ENCODE measurements around the gene CDADC1.

Gene CDADC1

DNA sequence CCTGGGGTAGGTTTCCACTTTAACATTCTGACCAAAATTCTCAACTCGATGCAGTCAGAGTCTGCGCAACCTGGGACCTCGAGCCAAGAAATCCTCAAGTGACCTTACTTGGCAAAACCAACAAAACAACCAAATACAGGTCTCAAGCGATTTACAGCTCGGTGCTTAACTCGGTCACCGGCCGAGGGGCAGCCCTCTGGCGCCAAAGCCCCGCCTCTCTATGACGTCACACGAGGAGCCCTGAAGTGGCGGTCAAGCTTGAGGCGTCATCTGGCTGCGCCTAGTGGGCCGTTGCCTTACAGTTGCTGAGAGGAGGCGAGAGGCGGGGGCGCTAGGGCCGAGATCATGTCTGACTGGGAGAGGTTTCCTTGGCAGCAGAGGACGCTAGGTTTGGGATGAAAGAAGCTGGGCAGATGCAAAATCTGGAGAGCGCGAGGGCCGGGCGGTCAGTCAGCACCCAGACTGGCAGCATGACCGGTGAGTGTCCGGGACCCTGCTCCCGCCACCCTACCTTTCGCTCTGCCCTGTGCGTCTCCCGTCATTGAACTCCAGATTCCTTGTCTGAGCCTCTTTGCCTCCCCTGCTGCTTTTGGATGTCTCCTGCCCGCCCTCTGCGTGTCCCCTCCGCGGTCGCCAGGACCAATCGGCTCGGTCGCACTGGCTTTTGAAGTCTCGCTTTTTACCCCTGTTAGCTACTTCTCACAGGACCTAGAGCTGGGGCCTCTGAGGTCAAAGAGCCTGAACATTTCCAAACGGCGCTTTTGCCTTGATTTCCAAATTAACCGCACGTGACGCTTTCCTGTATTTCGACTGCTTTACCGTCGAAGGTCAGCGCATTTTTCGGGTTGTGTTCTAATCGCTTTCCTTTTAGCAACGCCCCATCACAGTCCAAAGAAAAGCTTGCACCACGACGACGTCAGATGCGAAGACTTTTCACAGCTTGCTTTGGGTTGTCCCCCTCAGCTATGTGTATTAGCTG, at the start of gene CDADC1:
CDADC1 (plus strand) TSS at position 283 of the 979 bp plus-strand sequence; CDS start at position 396, 113 bp downstream.
- peak; percentile 92 to 93 for DNase-seq (ENCODE audit: low read depth in 2 of 2)

DNA sequence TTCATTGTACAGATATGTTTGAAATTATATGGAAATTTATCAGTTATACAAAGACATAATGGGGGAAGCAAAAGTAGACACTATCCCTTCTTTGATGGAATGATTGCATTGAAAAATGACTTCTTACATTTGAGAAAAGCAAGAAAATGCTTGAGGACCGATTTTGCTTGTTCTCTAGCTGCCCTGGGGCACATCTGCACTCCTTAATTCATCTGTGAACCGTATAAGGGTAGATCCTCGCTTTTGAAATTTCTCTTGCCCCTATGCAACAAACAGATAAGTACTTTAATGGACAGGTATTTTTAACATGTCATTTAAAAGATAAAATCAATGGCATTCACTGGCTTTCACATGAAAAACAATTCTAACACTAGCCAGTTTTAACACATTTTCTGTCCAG, 41.1 kb upstream of the CDADC1 start:
- DNase-seq (ENCODE audit: low read depth in 2 of 2), result no peak

- no peak for DNase-seq (ENCODE audit: low read depth in 2 of 2)
Measured at GRCh38 chr13:49208619-49209018, 39.1 kb upstream of the CDADC1 start.

GRCh38 chr13:49210114-49210513, 37.6 kb upstream of the CDADC1 start:
- no peak for DNase-seq (ENCODE audit: low read depth in 2 of 2)

DNA sequence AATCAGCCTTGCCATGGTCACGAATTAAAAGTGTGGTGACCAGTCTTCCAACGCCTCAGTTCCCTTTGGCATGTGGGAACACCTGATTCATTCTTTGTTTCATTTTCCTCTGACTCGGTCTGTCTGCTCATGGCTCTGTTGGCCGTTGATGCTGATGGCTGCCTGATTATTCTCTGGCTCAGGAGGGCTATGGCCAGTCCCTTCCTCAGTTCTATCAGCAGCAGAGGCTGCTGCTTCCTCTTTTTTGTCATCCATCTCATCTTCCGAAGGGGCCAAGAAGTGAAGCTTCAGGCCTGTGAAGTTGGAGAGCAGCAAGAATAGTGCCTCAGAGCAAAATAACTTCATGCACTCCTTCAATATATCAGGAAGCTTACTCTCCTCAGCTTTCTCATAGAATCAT, 37.1 kb upstream of the CDADC1 start:
- DNase-seq (ENCODE audit: low read depth in 2 of 2), result no peak

- no peak for DNase-seq (ENCODE audit: low read depth in 2 of 2)
Measured at GRCh38 chr13:49213539-49213938, 34.2 kb upstream of the CDADC1 start.

DNA sequence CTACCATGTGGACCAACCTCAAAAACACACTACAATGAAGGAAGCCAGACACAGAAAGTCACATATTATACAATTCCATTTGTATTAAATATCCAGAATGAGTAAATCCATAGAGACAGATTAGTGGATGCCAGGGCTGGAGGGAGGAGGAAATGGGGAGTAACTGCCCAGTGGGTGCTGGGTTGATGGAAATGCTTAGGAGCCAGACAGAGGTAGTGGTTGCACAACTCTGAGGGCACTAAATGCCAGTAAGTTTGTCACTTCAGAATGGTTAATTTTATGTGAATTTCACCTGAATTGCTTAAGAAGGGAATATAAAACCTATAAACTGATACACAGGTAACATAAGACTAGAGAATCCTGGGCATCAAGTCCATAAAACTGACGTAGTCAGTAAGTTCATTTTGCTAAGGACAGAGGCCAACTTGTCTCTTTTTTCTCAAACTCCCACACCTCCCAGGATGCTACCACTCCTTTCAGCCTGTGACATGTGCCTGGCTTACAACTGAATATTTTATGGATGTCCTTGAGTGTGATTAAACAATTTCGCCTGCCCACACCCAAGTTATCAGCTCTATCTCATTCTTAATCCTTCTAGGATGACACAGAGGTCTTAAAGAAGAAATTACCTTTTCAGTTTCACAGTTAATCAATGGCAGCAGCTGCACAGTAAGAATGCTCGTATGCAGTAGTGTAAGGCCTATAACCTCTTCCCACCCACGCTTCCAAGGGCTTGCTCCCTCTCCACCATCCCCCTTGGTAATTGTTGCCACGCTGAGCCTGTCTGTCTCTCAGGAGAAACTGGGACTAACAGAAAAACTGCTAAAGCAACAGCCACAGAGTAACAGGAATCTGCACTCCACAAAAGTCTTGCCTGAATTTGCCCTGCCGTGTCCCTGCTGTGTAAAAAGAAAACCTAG, 33.5 kb upstream of the CDADC1 start:
- no peak for DNase-seq (ENCODE audit: low read depth in 2 of 2)

DNA sequence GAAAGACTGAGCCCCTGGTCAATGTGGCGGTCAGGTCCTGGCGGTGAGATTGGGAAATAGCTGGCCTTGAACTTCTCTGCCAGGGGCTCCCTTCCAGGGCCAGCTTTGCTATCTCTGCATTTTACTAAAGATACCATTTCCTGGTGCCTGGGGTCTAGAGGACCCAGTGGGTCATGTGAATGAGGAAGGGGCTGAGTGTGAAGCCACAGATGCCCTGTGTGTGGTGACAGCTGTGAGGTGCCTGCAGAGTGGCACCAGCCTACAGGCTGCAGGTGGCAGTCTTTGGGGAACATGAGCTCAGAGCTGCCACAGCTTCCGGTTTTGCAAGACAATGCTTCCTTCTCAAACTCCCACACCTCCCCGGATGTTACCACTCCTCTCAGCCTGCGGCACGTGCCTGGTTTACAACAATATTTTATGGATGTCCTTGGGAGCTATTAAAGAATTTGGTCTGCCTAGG, 32.8 kb upstream of the CDADC1 start:
- no peak for DNase-seq (ENCODE audit: low read depth in 2 of 2)

DNA sequence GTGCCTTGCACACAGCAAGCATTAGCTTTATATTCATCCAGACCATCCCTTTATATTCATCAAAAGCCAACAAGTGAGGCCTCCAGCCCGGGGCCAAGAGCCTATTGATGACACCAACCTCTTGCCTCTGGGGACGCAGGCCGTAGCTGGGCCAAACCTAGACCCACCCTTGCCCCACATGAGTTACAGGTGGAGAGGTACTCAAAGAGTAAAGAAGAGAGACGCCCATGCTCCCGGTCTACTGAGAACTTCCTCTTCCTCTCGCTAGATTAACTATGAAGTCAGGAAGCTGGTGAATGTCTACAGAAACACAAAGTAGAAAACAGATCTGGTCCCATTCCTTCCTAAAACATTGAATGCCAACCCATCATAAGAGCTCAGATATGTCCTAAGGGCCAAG, 31.4 kb upstream of the CDADC1 start:
- DNase-seq (ENCODE audit: low read depth in 2 of 2), result no peak

DNA sequence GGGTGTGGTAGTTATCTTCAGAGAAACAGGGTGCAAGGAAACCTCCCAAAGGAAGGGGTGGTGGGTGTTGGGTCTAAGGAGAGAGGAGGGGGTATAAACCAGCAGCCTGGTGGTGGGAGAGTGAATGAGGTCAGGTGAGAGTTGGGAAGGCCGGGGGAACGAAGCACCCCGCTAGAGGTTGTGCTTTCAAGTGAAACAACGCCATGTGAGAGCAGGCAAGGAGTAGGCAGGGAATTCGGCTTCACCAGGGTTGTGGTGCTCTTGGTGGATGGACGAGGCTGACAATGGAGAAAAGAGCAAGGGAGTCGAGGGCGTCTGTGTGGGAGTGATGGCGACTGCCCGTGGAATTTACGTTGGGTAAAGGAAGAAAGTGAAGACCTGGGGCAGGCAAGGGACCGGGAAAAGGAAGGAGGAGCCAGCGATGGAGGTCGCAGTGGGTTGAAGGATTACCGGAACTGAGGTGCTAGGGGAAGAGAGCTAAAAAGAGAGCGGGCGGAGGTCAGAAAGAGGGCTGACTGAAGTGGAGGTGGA, 29.7 kb upstream of the CDADC1 start:
- DNase-seq (ENCODE audit: low read depth in 2 of 2), result no peak

- DNase-seq (ENCODE audit: low read depth in 2 of 2), result no peak
Measured at GRCh38 chr13:49218493-49219051, 29.2 kb upstream of the CDADC1 start.

DNA sequence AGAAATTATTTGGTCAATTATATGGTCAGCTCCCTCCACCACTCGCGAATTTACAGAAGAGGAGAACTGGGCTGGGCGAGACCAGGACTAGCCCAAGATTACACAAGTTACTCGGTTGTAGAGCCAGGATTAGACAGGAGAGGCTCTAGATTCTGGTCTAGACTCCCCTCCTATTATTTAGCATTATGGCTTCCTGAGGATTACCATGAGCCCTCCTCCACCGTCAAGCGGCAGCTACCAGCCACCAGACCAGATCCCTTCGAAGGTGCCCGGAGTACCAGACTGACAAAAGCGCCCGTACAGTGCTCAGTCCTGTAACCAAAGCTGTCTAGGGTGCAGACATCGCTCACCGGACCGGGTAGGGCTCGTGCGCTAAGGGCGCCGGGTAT, 28.1 kb upstream of the CDADC1 start:
- DNase-seq (ENCODE audit: low read depth in 2 of 2), result no peak

DNA sequence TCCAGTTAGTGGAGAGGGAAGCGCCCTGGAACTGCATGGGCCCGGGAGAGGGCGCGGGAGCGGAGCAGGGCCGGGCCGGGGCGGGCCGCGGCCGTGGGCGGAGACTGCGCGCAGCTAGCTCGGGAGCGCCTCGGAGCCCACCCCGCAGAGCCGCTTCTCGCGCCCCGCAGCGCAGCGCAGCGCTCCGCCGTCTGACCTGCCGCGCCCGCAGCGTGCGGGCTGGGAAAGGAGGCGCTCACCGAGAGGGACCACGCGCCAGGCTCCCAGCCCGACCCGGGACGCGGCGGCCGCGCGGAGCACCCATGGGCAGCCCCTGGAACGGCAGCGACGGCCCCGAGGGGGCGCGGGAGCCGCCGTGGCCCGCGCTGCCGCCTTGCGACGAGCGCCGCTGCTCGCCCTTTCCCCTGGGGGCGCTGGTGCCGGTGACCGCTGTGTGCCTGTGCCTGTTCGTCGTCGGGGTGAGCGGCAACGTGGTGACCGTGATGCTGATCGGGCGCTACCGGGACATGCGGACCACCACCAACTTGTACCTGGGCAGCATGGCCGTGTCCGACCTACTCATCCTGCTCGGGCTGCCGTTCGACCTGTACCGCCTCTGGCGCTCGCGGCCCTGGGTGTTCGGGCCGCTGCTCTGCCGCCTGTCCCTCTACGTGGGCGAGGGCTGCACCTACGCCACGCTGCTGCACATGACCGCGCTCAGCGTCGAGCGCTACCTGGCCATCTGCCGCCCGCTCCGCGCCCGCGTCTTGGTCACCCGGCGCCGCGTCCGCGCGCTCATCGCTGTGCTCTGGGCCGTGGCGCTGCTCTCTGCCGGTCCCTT, 27.5 kb upstream of the CDADC1 start, which contains the start of gene MLNR:
MLNR (plus strand) TSS at position 303 of the 820 bp plus-strand sequence; CDS start at position 303, 0 bp downstream.
- peak in 1 of 2 donors; percentile 8 for DNase-seq (ENCODE audit: low read depth in 2 of 2)

DNA sequence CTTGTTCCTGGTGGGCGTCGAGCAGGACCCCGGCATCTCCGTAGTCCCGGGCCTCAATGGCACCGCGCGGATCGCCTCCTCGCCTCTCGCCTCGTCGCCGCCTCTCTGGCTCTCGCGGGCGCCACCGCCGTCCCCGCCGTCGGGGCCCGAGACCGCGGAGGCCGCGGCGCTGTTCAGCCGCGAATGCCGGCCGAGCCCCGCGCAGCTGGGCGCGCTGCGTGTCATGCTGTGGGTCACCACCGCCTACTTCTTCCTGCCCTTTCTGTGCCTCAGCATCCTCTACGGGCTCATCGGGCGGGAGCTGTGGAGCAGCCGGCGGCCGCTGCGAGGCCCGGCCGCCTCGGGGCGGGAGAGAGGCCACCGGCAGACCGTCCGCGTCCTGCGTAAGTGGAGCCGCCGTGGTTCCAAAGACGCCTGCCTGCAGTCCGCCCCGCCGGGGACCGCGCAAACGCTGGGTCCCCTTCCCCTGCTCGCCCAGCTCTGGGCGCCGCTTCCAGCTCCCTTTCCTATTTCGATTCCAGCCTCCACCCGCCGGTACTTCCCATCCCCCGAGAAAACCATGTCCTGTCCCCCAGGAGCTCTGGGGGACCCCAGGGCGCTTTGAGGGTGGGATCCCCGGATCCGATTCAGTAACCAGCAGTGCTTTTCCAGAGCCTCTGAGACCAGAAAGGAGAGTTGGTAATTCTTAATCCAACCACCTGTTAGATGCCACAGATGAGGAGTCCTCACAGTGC, 26.7 kb upstream of the CDADC1 start:
- peak in 1 of 2 donors; percentile 5 for DNase-seq (ENCODE audit: low read depth in 2 of 2)

GRCh38 chr13:49221590-49221965, 26.1 kb upstream of the CDADC1 start:
- DNase-seq (ENCODE audit: low read depth in 2 of 2), result no peak

DNA sequence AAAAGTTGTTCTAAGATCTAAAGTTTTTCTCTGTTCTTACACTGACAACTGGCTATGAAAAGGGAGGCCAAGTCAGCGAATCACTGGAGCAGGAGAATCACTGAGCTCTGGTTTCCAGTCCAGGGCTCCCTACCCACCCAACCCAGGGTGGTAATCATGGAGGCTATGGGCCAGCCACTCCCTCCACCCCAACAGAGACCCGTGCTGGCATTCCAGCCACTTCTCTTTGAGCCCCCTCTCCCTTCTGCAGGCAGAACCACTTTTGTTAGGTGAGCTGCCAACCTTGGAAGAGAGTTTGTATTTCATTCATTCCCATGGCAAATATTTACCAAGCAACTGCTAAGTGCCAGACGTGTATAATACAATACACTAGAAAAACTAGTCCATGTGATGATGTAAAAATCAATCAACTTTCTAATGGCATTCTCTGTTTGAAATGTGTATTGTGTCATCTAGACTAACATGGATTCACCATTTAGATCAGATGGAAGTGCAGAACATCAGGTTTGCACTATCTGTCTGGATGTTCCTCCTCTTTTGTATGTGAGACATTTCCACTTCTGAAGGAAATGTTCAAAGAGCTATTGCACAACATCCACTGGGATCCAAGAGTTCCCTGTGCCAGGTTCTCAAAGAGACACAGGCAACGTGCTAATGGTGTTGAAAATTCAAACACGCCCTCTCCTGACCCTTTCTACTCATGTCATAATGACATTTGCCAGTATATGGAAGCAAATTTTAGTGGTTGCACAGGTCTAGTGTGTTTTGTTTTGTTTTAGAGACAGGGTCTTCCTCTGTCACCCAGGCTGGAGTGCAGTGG, 22.3 kb upstream of the CDADC1 start:
- no peak for DNase-seq (ENCODE audit: low read depth in 2 of 2)

- DNase-seq (ENCODE audit: low read depth in 2 of 2), result no peak
Measured at GRCh38 chr13:49226613-49227012, 21.1 kb upstream of the CDADC1 start.

DNA sequence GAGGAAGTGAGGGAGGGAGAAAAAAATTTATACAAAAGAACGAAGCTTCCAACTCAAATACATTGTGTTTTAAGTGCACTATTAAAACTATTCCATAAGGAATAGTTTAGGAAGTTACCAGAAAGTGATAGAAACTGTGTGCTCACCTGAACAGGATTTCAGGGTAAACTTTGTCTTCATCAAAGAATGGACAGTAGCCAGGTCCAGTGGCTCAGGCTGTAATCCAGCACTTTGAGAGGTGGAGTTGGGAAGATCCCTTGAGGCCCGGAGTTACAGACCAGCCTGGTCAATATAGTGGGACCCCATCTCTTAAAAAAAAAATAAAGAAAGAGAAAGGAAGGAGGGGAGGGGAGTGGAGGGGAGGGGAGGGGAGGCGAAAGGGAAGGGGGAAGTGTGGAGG, 13.0 kb upstream of the CDADC1 start:
- no peak for DNase-seq (ENCODE audit: low read depth in 2 of 2)

DNA sequence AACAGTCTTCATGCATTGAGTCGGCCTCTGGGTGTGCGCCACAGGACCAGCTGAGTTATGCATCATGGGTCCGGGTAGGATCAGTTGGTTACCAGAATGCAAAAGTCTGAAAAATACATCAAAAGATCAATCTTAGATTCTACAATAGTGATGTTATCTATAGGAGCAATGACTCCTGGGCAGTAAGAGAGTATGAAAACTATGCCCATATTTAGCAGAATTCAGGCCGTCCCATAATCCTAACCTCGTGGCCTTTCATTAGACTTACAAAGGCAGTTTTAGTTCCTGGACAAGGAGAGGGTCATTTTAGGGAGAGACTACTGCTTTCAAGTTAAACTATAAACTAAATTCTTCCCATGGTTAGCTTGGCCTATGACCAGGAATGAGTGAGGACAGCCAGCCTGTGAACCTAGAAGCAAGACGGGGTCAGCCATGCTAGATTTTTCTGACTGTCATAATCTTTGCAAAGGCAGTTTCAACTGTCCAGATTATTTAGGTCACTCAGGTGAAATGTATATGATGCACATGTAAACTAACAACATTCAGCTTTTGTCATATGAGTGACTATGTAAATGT, 11.8 kb upstream of the CDADC1 start:
- no peak for DNase-seq (ENCODE audit: low read depth in 2 of 2)
